SU-DHL-6 (cell line): Measurements from ENCODE around the gene TTC39C.

Source experiments
- H2AFZ ChIP-seq: fragments of 200-600 bp; sonication (generic); 2 replicates; pipeline ENCODE4 v1.6.1; 2014; ENCODE audit warnings: low read depth, mild to moderate bottlenecking, moderate library complexity, mixed read lengths, antibody characterized with exemption, low read length; ENCODE audit not compliant: severe bottlenecking
- H3F3A ChIP-seq: fragments of 200-600 bp; shearing (Covaris generic); 2 replicates; pipeline ENCODE4 v1.6.0; 2016; ENCODE audit warnings: antibody characterized with exemption, mild to moderate bottlenecking; ENCODE audit not compliant: insufficient read depth
- H3K27ac ChIP-seq: fragments of 200-600 bp; sonication (generic); 2 replicates; pipeline ENCODE4 v1.5.1; 2016; ENCODE audit warnings: low read depth, mild to moderate bottlenecking, low read length, moderate library complexity, mixed read lengths
- H3K27me3 ChIP-seq: fragments of 200-600 bp; sonication (generic), shearing (Covaris generic); 2 replicates; pipeline ENCODE4 v1.6.0; 2014; ENCODE audit warnings: mild to moderate bottlenecking, low read length
- H3K36me3 ChIP-seq: fragments of 200-600 bp; sonication (generic); 2 replicates; pipeline ENCODE4 v1.6.1; 2014; ENCODE audit warnings: mild to moderate bottlenecking, low read length, mixed read lengths
- H3K4me2 ChIP-seq: fragments of 300-600, 200-600 bp; shearing (Covaris generic), sonication (generic); 2 replicates; pipeline ENCODE4 v1.6.0; 2014; ENCODE audit warnings: low read length, low read depth, mild to moderate bottlenecking; ENCODE audit not compliant: poor library complexity, severe bottlenecking
- H3K4me3 ChIP-seq: fragments of 200-600 bp; sonication (generic); 2 replicates; pipeline ENCODE4 v1.5.1; 2014; ENCODE audit warnings: antibody characterized with exemption, low read length, mild to moderate bottlenecking, mixed read lengths; ENCODE audit not compliant: insufficient read depth, poor library complexity, severe bottlenecking
- H3K79me2 ChIP-seq: fragments of 200-600 bp; sonication (generic); 2 replicates; pipeline ENCODE4 v1.6.1; 2014; ENCODE audit warnings: mild to moderate bottlenecking, low read length, moderate library complexity; ENCODE audit not compliant: insufficient read depth
- H3K9ac ChIP-seq: fragments of 200-600 bp; sonication (generic); 2 replicates; pipeline ENCODE4 v1.7.0; 2014; ENCODE audit warnings: mild to moderate bottlenecking, low read length
- H3K9me2 ChIP-seq: fragments of 200-600 bp; sonication (generic); replicated peaks from 2 replicates; pipeline ENCODE4 v1.6.1; 2014; ENCODE audit warnings: low read length; ENCODE audit not compliant: insufficient read depth
- H3K9me3 ChIP-seq: fragments of 200-600 bp; sonication (generic); 2 replicates; pipeline ENCODE4 v1.6.1; 2014; ENCODE audit warnings: low read length, mixed read lengths; ENCODE audit not compliant: insufficient read depth
- H4K20me1 ChIP-seq: fragments of 200-600 bp; sonication (generic); 2 replicates; pipeline ENCODE4 v1.6.1; 2014; ENCODE audit warnings: low read depth, mild to moderate bottlenecking, antibody characterized with exemption, low read length, moderate library complexity, mixed read lengths
- CTCF ChIP-seq: fragments of 200-600 bp; sonication (generic); IDR thresholded peaks from one replicate; pipeline ENCODE4 v1.5.1; 2017; ENCODE audit warnings: antibody characterized with exemption, mild to moderate bottlenecking, low read length, moderate library complexity; ENCODE audit not compliant: insufficient read depth, poor library complexity, severe bottlenecking
- EZH2phosphoT487 ChIP-seq: fragments of 200-600 bp; sonication (generic), shearing (Covaris generic); conservative IDR thresholded peaks from 2 replicates; pipeline ENCODE4 v1.6.1; 2018; ENCODE audit warnings: mild to moderate bottlenecking, antibody characterized with exemption, low read length, moderate library complexity, mixed read lengths

The TTC39C gene

DNA sequence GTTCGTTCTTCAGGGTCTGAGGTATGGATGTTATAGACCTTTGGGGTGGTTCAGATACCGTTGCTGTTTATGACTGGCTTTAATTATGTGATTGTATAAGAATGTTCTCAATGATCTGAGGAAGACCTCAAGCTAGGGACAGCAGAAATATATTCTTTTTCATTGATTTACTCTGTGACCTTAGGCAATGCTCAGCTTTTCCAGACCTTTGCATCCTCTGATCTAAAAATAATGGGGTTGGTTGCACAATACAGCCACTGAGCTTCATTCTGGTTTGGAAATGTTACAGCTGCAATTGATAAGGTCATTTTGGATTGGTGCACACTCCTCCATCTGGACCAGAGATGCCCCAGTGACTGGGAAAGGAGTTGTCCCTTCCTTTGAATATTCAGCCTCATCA lies 107.1 kb downstream of the TTC39C start:
- Histone ChIP-seq H3K27me3 (no peaks in the 10 kb centered on the region), H2AFZ (no peak overlapping the region), H3K9ac (no peak overlapping the region), H3K36me3 (no peaks in the 10 kb centered on the region), H3K79me2 (no peaks in the 10 kb centered on the region), H3K9me2 (no peaks in the 10 kb centered on the region), H3F3A (no peaks in the 10 kb centered on the region), H3K9me3 (no peaks in the 10 kb centered on the region), H4K20me1 (no peaks in the 10 kb centered on the region), H3K4me3 (no peak overlapping the region), H3K27ac (no peak overlapping the region), H3K4me2 (no peak overlapping the region)
- TF ChIP-seq CTCF (no peak), EZH2phosphoT487 (no peak)

GRCh38 chr18:24126155-24126961 lies 111.8 kb downstream of the TTC39C start:
- H3K9ac ChIP-seq = no peak overlapping the region
- H3K4me2 ChIP-seq = no peak overlapping the region
- H3K9me2 ChIP-seq = no peaks in the 10 kb centered on the region
- TF ChIP-seq CTCF = no peak
- no peak for TF ChIP-seq EZH2phosphoT487
- no peak overlapping the region for H3K27ac ChIP-seq
- H4K20me1 ChIP-seq = no peaks in the 10 kb centered on the region
- H3F3A ChIP-seq = no peaks in the 10 kb centered on the region
- no peak overlapping the region for H3K4me3 ChIP-seq
- H3K9me3 ChIP-seq = no peaks in the 10 kb centered on the region
- H3K79me2 ChIP-seq = no peaks in the 10 kb centered on the region
- H2AFZ ChIP-seq = no peak overlapping the region
- no peaks in the 10 kb centered on the region for H3K36me3 ChIP-seq
- no peaks in the 10 kb centered on the region for H3K27me3 ChIP-seq

DNA sequence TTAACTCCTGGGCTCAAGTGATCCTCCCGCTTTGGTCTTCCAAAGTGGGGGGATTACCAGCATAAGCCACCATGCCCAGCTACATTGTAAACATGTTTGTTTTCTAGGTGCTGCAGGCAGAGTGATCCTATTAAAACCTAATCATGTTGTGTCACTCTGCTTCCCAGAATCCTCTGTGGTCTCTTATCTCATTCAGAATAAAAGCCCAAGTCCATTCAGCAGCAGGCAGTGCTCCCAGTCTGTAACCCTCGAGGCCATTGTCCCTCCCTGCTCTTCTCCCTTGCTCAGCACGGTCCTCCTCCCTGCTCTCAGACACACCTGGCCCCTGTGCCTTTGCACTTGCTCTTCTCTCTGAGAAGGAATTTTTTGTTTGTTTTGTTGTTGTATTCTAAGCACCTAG lies 113.2 kb downstream of the TTC39C start:
- Histone ChIP-seq H3K9ac (no peak overlapping the region), H3F3A (no peaks in the 10 kb centered on the region), H3K36me3 (no peaks in the 10 kb centered on the region), H2AFZ (no peak overlapping the region), H3K4me3 (no peak overlapping the region), H3K27ac (no peak overlapping the region), H3K79me2 (no peaks in the 10 kb centered on the region), H3K27me3 (no peaks in the 10 kb centered on the region), H4K20me1 (no peaks in the 10 kb centered on the region), H3K9me3 (no peaks in the 10 kb centered on the region), H3K4me2 (no peak overlapping the region), H3K9me2 (no peaks in the 10 kb centered on the region)
- TF ChIP-seq EZH2phosphoT487 = no peak
- no peak for TF ChIP-seq CTCF
